C4-2B (cell line): Measurements from ENCODE around the gene MROH2A.

Experiments
- ZFX ChIP-seq: fragments of 450-650 bp; IDR thresholded peaks from 2 replicates; pipeline ENCODE4 v1.6.1; 2017
- TF ChIP-seq, protein P1 (sequence below): fragments of 450-650 bp; conservative IDR thresholded peaks from 2 replicates; pipeline ENCODE4 v1.5.1; 2017; ENCODE audit warnings: mild to moderate bottlenecking

DNA sequence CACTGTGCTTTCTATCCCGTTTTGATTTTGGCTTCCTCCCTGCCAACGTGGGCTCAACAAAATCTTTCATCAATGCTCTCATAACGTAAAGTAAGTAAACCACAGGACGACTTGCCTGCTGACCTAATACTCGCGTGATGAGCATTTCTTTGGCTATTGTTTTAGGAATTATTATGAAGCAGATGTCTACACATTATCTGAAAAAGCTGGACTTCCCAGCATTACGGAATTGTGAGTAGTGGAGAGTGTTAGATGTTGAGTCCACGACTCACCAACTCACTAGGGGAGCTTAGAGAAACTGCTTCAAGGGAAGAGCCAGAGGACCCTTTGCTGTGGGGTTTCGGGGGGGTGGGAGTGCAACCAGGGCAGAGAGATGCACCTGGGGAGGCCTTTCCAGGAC is 54.3 kb downstream of the MROH2A start:
- TF ChIP-seq, protein P1, sequence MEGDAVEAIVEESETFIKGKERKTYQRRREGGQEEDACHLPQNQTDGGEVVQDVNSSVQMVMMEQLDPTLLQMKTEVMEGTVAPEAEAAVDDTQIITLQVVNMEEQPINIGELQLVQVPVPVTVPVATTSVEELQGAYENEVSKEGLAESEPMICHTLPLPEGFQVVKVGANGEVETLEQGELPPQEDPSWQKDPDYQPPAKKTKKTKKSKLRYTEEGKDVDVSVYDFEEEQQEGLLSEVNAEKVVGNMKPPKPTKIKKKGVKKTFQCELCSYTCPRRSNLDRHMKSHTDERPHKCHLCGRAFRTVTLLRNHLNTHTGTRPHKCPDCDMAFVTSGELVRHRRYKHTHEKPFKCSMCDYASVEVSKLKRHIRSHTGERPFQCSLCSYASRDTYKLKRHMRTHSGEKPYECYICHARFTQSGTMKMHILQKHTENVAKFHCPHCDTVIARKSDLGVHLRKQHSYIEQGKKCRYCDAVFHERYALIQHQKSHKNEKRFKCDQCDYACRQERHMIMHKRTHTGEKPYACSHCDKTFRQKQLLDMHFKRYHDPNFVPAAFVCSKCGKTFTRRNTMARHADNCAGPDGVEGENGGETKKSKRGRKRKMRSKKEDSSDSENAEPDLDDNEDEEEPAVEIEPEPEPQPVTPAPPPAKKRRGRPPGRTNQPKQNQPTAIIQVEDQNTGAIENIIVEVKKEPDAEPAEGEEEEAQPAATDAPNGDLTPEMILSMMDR = no peak
- no peak for TF ChIP-seq ZFX
